ENCODE data around the gene RNASE1. TPM values are rescaled to one million over a fixed set of nuclear protein-coding genes. Genes with fewer than 3 reads are reported as not detected.

RNASE1 gene
- total and polyA plus RNA-seq, 9 of the 15 experiments (the other 6 are each of a cell fraction or from before 2014, with no cell fraction given): 6.4 to 33.3 (median 13.9) TPM

DNA sequence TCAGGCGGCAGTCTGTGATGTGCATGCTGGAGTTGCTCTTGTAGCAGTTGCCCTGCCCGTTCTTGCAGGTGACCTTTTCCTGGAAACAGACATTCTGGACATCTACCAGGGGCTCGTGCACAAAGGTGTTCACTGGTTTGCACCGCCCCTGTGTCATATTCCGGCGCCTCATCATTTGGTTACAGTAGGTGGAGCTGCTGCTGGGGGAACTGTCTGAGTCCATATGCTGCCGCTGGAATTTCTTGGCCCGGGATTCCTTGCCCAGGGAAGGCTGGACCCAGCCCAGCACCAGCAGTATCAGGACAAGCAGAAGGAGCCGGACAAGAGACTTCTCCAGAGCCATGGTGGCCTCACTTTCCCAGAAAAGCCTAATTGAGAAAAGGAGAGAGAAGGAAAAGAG, 918 bp downstream of the RNASE1 start (continued):
- TF ChIP-seq, protein P1, sequence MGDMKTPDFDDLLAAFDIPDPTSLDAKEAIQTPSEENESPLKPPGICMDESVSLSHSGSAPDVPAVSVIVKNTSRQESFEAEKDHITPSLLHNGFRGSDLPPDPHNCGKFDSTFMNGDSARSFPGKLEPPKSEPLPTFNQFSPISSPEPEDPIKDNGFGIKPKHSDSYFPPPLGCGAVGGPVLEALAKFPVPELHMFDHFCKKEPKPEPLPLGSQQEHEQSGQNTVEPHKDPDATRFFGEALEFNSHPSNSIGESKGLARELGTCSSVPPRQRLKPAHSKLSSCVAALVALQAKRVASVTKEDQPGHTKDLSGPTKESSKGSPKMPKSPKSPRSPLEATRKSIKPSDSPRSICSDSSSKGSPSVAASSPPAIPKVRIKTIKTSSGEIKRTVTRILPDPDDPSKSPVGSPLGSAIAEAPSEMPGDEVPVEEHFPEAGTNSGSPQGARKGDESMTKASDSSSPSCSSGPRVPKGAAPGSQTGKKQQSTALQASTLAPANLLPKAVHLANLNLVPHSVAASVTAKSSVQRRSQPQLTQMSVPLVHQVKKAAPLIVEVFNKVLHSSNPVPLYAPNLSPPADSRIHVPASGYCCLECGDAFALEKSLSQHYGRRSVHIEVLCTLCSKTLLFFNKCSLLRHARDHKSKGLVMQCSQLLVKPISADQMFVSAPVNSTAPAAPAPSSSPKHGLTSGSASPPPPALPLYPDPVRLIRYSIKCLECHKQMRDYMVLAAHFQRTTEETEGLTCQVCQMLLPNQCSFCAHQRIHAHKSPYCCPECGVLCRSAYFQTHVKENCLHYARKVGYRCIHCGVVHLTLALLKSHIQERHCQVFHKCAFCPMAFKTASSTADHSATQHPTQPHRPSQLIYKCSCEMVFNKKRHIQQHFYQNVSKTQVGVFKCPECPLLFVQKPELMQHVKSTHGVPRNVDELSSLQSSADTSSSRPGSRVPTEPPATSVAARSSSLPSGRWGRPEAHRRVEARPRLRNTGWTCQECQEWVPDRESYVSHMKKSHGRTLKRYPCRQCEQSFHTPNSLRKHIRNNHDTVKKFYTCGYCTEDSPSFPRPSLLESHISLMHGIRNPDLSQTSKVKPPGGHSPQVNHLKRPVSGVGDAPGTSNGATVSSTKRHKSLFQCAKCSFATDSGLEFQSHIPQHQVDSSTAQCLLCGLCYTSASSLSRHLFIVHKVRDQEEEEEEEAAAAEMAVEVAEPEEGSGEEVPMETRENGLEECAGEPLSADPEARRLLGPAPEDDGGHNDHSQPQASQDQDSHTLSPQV (IDR thresholded peaks at IDR 0.05): peak; percentile 23; the same call in 1 of the 2 replicates
- TF ChIP-seq HMG20B (CRISPR knock-in tag; IDR thresholded peaks at IDR 0.05) (no peak), ZNF764 (CRISPR knock-in tag; IDR thresholded peaks at IDR 0.05; ENCODE audit: low read depth) (no peak), CREB1 (IDR thresholded peaks at IDR 0.05) (peak; percentile 45), CREB1 (CRISPR knock-in tag; IDR thresholded peaks at IDR 0.05) (peak; percentile 35; the same call in 1 of the 2 replicates), ESRRA (IDR thresholded peaks at IDR 0.05; ENCODE audit: borderline replicate concordance, low read depth) (no peak; the same call in 1 of the 2 replicates), ZNF584 (CRISPR knock-in tag; IDR thresholded peaks at IDR 0.05; ENCODE audit: low read depth) (no peak), ZNF696 (CRISPR knock-in tag; conservative IDR thresholded peaks at IDR 0.05) (no peak), NR3C1 (CRISPR knock-in tag; IDR thresholded peaks at IDR 0.05) (no peak), TAF1 (IDR thresholded peaks at IDR 0.05; ENCODE audit: control insufficient read depth, extremely low read depth, insufficient read depth, low read length, severe bottlenecking) (peak; percentile 32), CBX1 (IDR thresholded peaks at IDR 0.05; ENCODE audit: low read depth) (no peak), NR4A1 (CRISPR knock-in tag; IDR thresholded peaks at IDR 0.05) (no peak), NR4A1 (tag; IDR thresholded peaks at IDR 0.05) (no peak), L3MBTL2 (IDR thresholded peaks at IDR 0.05) (0 out of 2 replicates have a peak, but pooled peaks have one; percentile 15), PKNOX1 (IDR thresholded peaks at IDR 0.05) (no peak), ETV6 (IDR thresholded peaks at IDR 0.05; ENCODE audit: borderline replicate concordance in 1 of 2, low read depth in 2 of 2, low read length in 1 of 2) (no peak), ETV6 (CRISPR knock-in tag; IDR thresholded peaks at IDR 0.05; ENCODE audit: borderline replicate concordance) (no peak)
- TF ChIP-seq, protein P2, sequence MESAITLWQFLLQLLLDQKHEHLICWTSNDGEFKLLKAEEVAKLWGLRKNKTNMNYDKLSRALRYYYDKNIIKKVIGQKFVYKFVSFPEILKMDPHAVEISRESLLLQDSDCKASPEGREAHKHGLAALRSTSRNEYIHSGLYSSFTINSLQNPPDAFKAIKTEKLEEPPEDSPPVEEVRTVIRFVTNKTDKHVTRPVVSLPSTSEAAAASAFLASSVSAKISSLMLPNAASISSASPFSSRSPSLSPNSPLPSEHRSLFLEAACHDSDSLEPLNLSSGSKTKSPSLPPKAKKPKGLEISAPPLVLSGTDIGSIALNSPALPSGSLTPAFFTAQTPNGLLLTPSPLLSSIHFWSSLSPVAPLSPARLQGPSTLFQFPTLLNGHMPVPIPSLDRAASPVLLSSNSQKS (CRISPR knock-in tag; IDR thresholded peaks at IDR 0.05): no peak

Measured in K562 (cell line).